Measurements from ENCODE around the gene TPCN2.

The TPCN2 gene

GRCh38 chr11:69014898-69015549 lies 33.7 kb upstream of the TPCN2 start:
- peaks cover 0 to 8% (median 7%) of the 10 kb centered on the region in 4 experiments for H3K4me1 ChIP-seq (ENCODE audit: control extremely low read depth in 1 of 4, control insufficient read depth in 4 of 4, insufficient read depth in 4 of 4, low read length in 3 of 4)
- H3K9me3 ChIP-seq (ENCODE audit: control extremely low read depth in 1 of 5, control insufficient read depth in 4 of 5, insufficient read depth in 2 of 5, low read depth in 1 of 5, low read length in 4 of 5): no peaks in the 10 kb centered on the region
- CTCF ChIA-PET: interaction anchor here (1.6 kb wide), 1 partner anchor 17 kb away, joined by 4 read pairs; no protein-coding TSS in a partner anchor
- no peak overlapping the region for H3K27ac ChIP-seq (ENCODE audit: insufficient read depth in 1 of 2, low read depth in 1 of 2, low read length in 2 of 2, poor library complexity in 1 of 2, severe bottlenecking in 2 of 2)
- no peak for DNase-seq
- WGBS (ENCODE audit: insufficient coverage): 70% methylated on average over 7 of the region's 9 CpGs
- H3K27me3 ChIP-seq (replicated peaks in 2 of 5; ENCODE audit: control insufficient read depth in 4 of 5, insufficient read depth in 5 of 5, low read length in 4 of 5): peaks cover 0 to 57% (median 24%) of the 10 kb centered on the region in 5 experiments
- POLR2A ChIA-PET: no interaction called here
- H3K4me3 ChIP-seq (ENCODE audit: control insufficient read depth in 1 of 7, extremely low read depth in 1 of 7, insufficient read depth in 4 of 7, low read depth in 2 of 7, low read length in 6 of 7): no peak overlapping the region
- H3K36me3 ChIP-seq (ENCODE audit: control insufficient read depth in 4 of 4, insufficient read depth in 4 of 4, low read length in 3 of 4): no peaks in the 10 kb centered on the region

GRCh38 chr11:69017951-69018350 lies 30.8 kb upstream of the TPCN2 start:
- Histone ChIP-seq H3K27me3 (replicated peaks in 2 of 5; ENCODE audit: control insufficient read depth in 4 of 5, insufficient read depth in 5 of 5, low read length in 4 of 5) (peaks cover 0 to 28% (median 7%) of the 10 kb centered on the region in 5 experiments), H3K4me1 (ENCODE audit: control extremely low read depth in 1 of 4, control insufficient read depth in 4 of 4, insufficient read depth in 4 of 4, low read length in 3 of 4) (peaks cover 0 to 1% (median 0%) of the 10 kb centered on the region in 4 experiments), H3K36me3 (ENCODE audit: control insufficient read depth in 4 of 4, insufficient read depth in 4 of 4, low read length in 3 of 4) (no peaks in the 10 kb centered on the region), H3K27ac (ENCODE audit: insufficient read depth in 1 of 2, low read depth in 1 of 2, low read length in 2 of 2, poor library complexity in 1 of 2, severe bottlenecking in 2 of 2) (no peak overlapping the region), H3K4me3 (ENCODE audit: control insufficient read depth in 1 of 7, extremely low read depth in 1 of 7, insufficient read depth in 4 of 7, low read depth in 2 of 7, low read length in 6 of 7) (no peak overlapping the region), H3K9me3 (ENCODE audit: control extremely low read depth in 1 of 5, control insufficient read depth in 4 of 5, insufficient read depth in 2 of 5, low read depth in 1 of 5, low read length in 4 of 5) (no peaks in the 10 kb centered on the region)
- DNase-seq: no peak
- CTCF ChIA-PET: interaction anchor here (0.9 kb wide), 1 partner anchor 27 kb away, joined by 3 read pairs; no protein-coding TSS in a partner anchor
- POLR2A ChIA-PET: no interaction called here
- 90% methylated on average over 10 of the region's 10 CpGs for WGBS (ENCODE audit: insufficient coverage)

DNA sequence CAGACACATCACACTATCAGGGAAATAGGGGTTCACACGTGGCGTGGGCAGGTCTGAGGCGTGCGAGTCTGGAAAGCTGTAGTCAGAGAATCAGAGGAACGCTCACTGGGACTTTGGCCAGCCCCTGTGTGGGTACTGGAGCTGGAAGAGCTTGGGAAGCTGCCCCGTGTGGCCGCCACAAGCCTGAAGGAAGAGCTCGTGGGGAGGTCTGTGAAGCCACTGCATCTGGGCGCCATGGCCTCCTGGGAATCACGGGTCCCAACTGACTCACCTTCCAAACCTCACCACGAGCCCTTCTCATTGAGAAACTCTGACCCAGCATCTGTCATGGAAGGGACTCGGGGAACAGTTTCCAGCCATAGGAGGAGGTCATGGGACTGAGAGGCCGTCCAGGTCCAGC lies 29.8 kb upstream of the TPCN2 start:
- ChIA-PET CTCF (interaction anchor here (0.9 kb wide), 1 partner anchor 26 kb away, joined by 3 read pairs; no protein-coding TSS in a partner anchor), POLR2A (no interaction called here)
- Histone ChIP-seq H3K27me3 (replicated peaks in 2 of 5; ENCODE audit: control insufficient read depth in 4 of 5, insufficient read depth in 5 of 5, low read length in 4 of 5) (peaks cover 0 to 18% (median 5%) of the 10 kb centered on the region in 5 experiments), H3K27ac (ENCODE audit: insufficient read depth in 1 of 2, low read depth in 1 of 2, low read length in 2 of 2, poor library complexity in 1 of 2, severe bottlenecking in 2 of 2) (no peak overlapping the region), H3K4me3 (ENCODE audit: control insufficient read depth in 1 of 7, extremely low read depth in 1 of 7, insufficient read depth in 4 of 7, low read depth in 2 of 7, low read length in 6 of 7) (no peak overlapping the region), H3K36me3 (ENCODE audit: control insufficient read depth in 4 of 4, insufficient read depth in 4 of 4, low read length in 3 of 4) (no peaks in the 10 kb centered on the region), H3K4me1 (ENCODE audit: control extremely low read depth in 1 of 4, control insufficient read depth in 4 of 4, insufficient read depth in 4 of 4, low read length in 3 of 4) (no peaks in the 10 kb centered on the region), H3K9me3 (ENCODE audit: control extremely low read depth in 1 of 5, control insufficient read depth in 4 of 5, insufficient read depth in 2 of 5, low read depth in 1 of 5, low read length in 4 of 5) (no peaks in the 10 kb centered on the region)
- WGBS (ENCODE audit: insufficient coverage): 92% methylated on average over 9 of the region's 13 CpGs
- DNase-seq: no peak

GRCh38 chr11:69022260-69022659 lies 26.5 kb upstream of the TPCN2 start:
- H3K36me3 ChIP-seq (ENCODE audit: control insufficient read depth in 4 of 4, insufficient read depth in 4 of 4, low read length in 3 of 4): no peaks in the 10 kb centered on the region
- no peak for DNase-seq
- ChIA-PET POLR2A (no interaction called here), CTCF (interaction anchor here (1.3 kb wide), 1 partner anchor 11 kb away, joined by 3 read pairs; no protein-coding TSS in a partner anchor)
- no peaks in the 10 kb centered on the region for H3K27me3 ChIP-seq (replicated peaks in 2 of 5; ENCODE audit: control insufficient read depth in 4 of 5, insufficient read depth in 5 of 5, low read length in 4 of 5)
- 92% methylated on average over 5 of the region's 10 CpGs for WGBS (ENCODE audit: insufficient coverage)
- H3K4me1 ChIP-seq (ENCODE audit: control extremely low read depth in 1 of 4, control insufficient read depth in 4 of 4, insufficient read depth in 4 of 4, low read length in 3 of 4): no peaks in the 10 kb centered on the region
- no peak overlapping the region for H3K4me3 ChIP-seq (ENCODE audit: control insufficient read depth in 1 of 7, extremely low read depth in 1 of 7, insufficient read depth in 4 of 7, low read depth in 2 of 7, low read length in 6 of 7)
- H3K9me3 ChIP-seq (ENCODE audit: control extremely low read depth in 1 of 5, control insufficient read depth in 4 of 5, insufficient read depth in 2 of 5, low read depth in 1 of 5, low read length in 4 of 5): no peaks in the 10 kb centered on the region
- H3K27ac ChIP-seq (ENCODE audit: insufficient read depth in 1 of 2, low read depth in 1 of 2, low read length in 2 of 2, poor library complexity in 1 of 2, severe bottlenecking in 2 of 2): no peak overlapping the region

DNA sequence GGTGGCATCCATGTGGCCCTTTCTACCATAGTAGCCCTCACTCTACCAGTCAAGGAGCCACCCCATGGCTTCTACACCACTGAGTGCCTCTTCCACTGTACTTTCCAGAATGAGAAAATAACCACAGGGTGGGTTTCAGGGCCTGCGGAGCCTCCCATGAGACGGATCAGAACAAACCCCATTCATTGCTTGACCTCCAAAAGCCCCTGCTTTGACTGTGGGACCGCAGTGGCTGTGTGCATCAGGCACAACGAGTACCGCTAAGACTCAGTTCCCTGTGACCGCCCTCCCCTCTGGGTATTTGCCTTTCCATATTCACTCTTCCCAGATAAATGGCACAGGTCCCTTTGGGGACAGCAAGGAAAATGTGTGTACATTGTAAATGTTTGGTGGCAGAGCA lies 24.2 kb upstream of the TPCN2 start:
- CTCF ChIA-PET: no interaction called here

DNA sequence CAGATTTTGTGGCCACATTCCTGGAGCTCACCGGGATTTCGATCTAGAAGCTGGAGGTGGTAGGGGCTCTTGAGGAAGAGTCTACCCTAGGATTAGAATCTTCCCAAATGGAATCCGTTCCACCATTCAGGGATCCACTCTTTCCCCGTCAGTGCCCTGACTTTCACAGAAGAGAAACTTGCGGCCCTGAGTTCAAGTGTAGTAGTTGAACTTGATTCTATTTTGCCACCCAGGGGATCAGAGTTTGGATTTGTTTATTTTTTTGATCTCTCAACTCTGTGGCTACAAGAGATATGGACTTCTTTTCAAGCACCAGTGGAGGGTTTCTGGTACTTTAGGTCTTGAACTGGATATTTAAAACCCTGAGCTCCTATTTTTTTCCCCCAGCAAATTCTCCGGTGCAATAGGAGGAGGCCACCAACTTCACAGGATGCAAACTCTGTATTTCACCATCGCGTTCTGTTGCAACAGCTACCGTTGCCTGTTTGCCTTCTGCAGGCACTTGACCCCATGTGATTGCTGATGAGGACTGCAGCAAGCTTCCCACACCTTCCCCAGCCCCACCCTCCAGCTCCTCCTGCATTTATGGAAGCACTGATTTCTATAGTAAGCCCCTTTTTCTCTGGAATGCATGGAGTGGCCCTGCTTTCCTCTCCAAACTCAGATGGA lies 20.9 kb upstream of the TPCN2 start:
- no peaks in the 10 kb centered on the region for H3K4me1 ChIP-seq (ENCODE audit: control extremely low read depth in 1 of 4, control insufficient read depth in 4 of 4, insufficient read depth in 4 of 4, low read length in 3 of 4)
- ChIA-PET CTCF (interaction anchor here (0.7 to 1.1 kb wide), 2 partner anchors 15 to 16 kb away, joined by 3 read pairs; partner anchors contain the start of gene MRGPRF), POLR2A (no interaction called here)
- H3K27ac ChIP-seq (ENCODE audit: insufficient read depth in 1 of 2, low read depth in 1 of 2, low read length in 2 of 2, poor library complexity in 1 of 2, severe bottlenecking in 2 of 2): no peak overlapping the region
- DNase-seq: no peak
- no peaks in the 10 kb centered on the region for H3K36me3 ChIP-seq (ENCODE audit: control insufficient read depth in 4 of 4, insufficient read depth in 4 of 4, low read length in 3 of 4)
- 57% methylated on average over 7 of the region's 9 CpGs for WGBS (ENCODE audit: insufficient coverage)
- no peaks in the 10 kb centered on the region for H3K9me3 ChIP-seq (ENCODE audit: control extremely low read depth in 1 of 5, control insufficient read depth in 4 of 5, insufficient read depth in 2 of 5, low read depth in 1 of 5, low read length in 4 of 5)
- peaks cover 0 to 5% (median 2%) of the 10 kb centered on the region in 5 experiments for H3K27me3 ChIP-seq (replicated peaks in 2 of 5; ENCODE audit: control insufficient read depth in 4 of 5, insufficient read depth in 5 of 5, low read length in 4 of 5)
- H3K4me3 ChIP-seq (ENCODE audit: control insufficient read depth in 1 of 7, extremely low read depth in 1 of 7, insufficient read depth in 4 of 7, low read depth in 2 of 7, low read length in 6 of 7): no peak overlapping the region

More for the DNA sequence above, 24.2 kb upstream of the TPCN2 start:
- Histone ChIP-seq H3K4me1 (ENCODE audit: control extremely low read depth in 1 of 4, control insufficient read depth in 4 of 4, insufficient read depth in 4 of 4, low read length in 3 of 4) (no peaks in the 10 kb centered on the region), H3K36me3 (ENCODE audit: control insufficient read depth in 4 of 4, insufficient read depth in 4 of 4, low read length in 3 of 4) (no peaks in the 10 kb centered on the region), H3K27me3 (replicated peaks in 2 of 5; ENCODE audit: control insufficient read depth in 4 of 5, insufficient read depth in 5 of 5, low read length in 4 of 5) (peaks cover 0 to 2% (median 0%) of the 10 kb centered on the region in 5 experiments), H3K27ac (ENCODE audit: insufficient read depth in 1 of 2, low read depth in 1 of 2, low read length in 2 of 2, poor library complexity in 1 of 2, severe bottlenecking in 2 of 2) (no peak overlapping the region), H3K9me3 (ENCODE audit: control extremely low read depth in 1 of 5, control insufficient read depth in 4 of 5, insufficient read depth in 2 of 5, low read depth in 1 of 5, low read length in 4 of 5) (no peaks in the 10 kb centered on the region), H3K4me3 (ENCODE audit: control insufficient read depth in 1 of 7, extremely low read depth in 1 of 7, insufficient read depth in 4 of 7, low read depth in 2 of 7, low read length in 6 of 7) (no peak overlapping the region)
- WGBS (ENCODE audit: insufficient coverage): 95% methylated on average over 6 of the region's 6 CpGs
- DNase-seq: no peak
- POLR2A ChIA-PET: no interaction called here

- H3K4me1 ChIP-seq (ENCODE audit: control extremely low read depth in 1 of 4, control insufficient read depth in 4 of 4, insufficient read depth in 4 of 4, low read length in 3 of 4): no peaks in the 10 kb centered on the region
- no peak overlapping the region for H3K27ac ChIP-seq (ENCODE audit: insufficient read depth in 1 of 2, low read depth in 1 of 2, low read length in 2 of 2, poor library complexity in 1 of 2, severe bottlenecking in 2 of 2)
- DNase-seq: no peak
- no peaks in the 10 kb centered on the region for H3K36me3 ChIP-seq (ENCODE audit: control insufficient read depth in 4 of 4, insufficient read depth in 4 of 4, low read length in 3 of 4)
- CTCF ChIA-PET: no interaction called here
- H3K9me3 ChIP-seq (ENCODE audit: control extremely low read depth in 1 of 5, control insufficient read depth in 4 of 5, insufficient read depth in 2 of 5, low read depth in 1 of 5, low read length in 4 of 5): no peaks in the 10 kb centered on the region
- POLR2A ChIA-PET: no interaction called here
- no peak overlapping the region for H3K4me3 ChIP-seq (ENCODE audit: control insufficient read depth in 1 of 7, extremely low read depth in 1 of 7, insufficient read depth in 4 of 7, low read depth in 2 of 7, low read length in 6 of 7)
- WGBS (ENCODE audit: insufficient coverage): 100% methylated on average over 2 of the region's 6 CpGs
- peaks cover 0 to 5% (median 2%) of the 10 kb centered on the region in 5 experiments for H3K27me3 ChIP-seq (replicated peaks in 2 of 5; ENCODE audit: control insufficient read depth in 4 of 5, insufficient read depth in 5 of 5, low read length in 4 of 5)
These were observed 18.4 kb upstream of the TPCN2 start for GRCh38 chr11:69030301-69030700.
